ENCODE results near the gene SSPN. TPM values are rescaled to one million over a fixed set of nuclear protein-coding genes. Genes with fewer than 3 reads are reported as not detected.
A peak's percentile ranks its signal among the peaks of the same experiment; 100 is the strongest.

SSPN gene, protein sequence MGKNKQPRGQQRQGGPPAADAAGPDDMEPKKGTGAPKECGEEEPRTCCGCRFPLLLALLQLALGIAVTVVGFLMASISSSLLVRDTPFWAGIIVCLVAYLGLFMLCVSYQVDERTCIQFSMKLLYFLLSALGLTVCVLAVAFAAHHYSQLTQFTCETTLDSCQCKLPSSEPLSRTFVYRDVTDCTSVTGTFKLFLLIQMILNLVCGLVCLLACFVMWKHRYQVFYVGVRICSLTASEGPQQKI
- total RNA-seq = 1 to 10 TPM; 3.3 to 6.7 TPM

DNA sequence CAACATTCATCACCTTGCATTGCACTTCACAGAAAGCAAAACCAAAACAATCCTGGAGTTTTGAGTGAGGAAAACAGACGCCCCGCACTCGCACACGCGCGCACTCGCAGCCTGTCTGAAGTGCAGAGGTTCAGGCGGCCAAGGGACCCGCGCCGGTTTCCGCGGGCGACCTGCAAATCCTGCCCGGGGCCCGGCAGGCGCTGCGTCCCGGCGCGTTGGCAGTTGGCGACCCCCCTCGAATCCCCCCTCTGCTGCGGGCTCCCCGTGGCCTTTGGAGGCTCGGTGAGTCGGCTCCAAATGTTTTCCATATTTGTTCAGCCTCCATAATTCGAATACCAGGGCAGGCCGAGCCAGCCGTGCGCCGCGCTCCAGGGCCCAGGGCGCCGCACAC, at the start of gene SSPN:
SSPN (plus strand) TSS at position 324 of the 391 bp plus-strand sequence. CDS start 100 bp downstream, outside the sequence.
- H3K27me3 ChIP-seq = no peaks in the 10 kb centered on the region
- peak within 1 kb of the TSS; percentile 31 to 83 for H3K4me3 ChIP-seq
- H3K4me1 ChIP-seq = peaks cover 10% of the 10 kb centered on the region
- DNase-seq = peak; percentile 73 to 80 (median 78)
- intact Hi-C loops (cut with DNase I) = no loop called here
- H3K9me3 ChIP-seq = no peaks in the 10 kb centered on the region
- H3K36me3 ChIP-seq (replicated peaks in 1 of 2; ENCODE audit: insufficient read depth in 1 of 2, low read depth in 2 of 2) = no peaks in the 10 kb centered on the region
- peak; percentile 85 for ATAC-seq
- TF ChIP-seq, protein P1, sequence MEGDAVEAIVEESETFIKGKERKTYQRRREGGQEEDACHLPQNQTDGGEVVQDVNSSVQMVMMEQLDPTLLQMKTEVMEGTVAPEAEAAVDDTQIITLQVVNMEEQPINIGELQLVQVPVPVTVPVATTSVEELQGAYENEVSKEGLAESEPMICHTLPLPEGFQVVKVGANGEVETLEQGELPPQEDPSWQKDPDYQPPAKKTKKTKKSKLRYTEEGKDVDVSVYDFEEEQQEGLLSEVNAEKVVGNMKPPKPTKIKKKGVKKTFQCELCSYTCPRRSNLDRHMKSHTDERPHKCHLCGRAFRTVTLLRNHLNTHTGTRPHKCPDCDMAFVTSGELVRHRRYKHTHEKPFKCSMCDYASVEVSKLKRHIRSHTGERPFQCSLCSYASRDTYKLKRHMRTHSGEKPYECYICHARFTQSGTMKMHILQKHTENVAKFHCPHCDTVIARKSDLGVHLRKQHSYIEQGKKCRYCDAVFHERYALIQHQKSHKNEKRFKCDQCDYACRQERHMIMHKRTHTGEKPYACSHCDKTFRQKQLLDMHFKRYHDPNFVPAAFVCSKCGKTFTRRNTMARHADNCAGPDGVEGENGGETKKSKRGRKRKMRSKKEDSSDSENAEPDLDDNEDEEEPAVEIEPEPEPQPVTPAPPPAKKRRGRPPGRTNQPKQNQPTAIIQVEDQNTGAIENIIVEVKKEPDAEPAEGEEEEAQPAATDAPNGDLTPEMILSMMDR (IDR thresholded peaks at IDR 0.05) = no peak
- WGBS, 2 donors = 0 to 1% methylated on average over 17 to 34 of the region's 35 CpGs
- peak within 1 kb of the TSS; percentile 70 to 86 (median 78) for H3K27ac ChIP-seq

DNA sequence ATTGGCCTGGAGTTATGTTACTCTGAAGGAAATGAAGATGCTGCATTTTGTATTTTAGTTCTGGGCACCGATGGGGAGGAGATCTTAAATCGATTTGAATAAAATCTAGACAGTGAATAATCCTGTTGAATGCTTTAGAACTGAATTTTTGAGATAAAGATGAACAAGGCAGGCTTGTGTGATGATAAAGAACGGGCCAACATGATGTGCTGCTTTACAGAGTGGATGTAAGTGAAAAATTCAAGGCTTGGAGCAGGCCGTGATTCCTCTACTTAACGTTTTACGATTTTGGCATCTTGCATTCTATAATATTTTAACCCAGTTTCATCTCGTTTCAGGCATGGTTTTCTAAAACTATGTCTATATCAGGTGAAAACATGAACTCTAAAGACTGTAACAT, 47.1 kb upstream of the SSPN start:
- Histone ChIP-seq H3K36me3 (replicated peaks in 1 of 2; ENCODE audit: insufficient read depth in 1 of 2, low read depth in 2 of 2) (no peaks in the 10 kb centered on the region), H3K27me3 (no peaks in the 10 kb centered on the region), H3K4me1 (peaks cover 8% of the 10 kb centered on the region), H3K4me3 (no peak overlapping the region), H3K9me3 (no peaks in the 10 kb centered on the region), H3K27ac (no peak overlapping the region)
- TF ChIP-seq, protein P1 (IDR thresholded peaks at IDR 0.05) = no peak
- TF ChIP-seq POLR2A (IDR thresholded peaks at IDR 0.05) = no peak
- ATAC-seq (no peak), DNase-seq (no peak)
- 75 to 80% methylated on average over 7 of the region's 7 CpGs for WGBS, 2 donors
- intact Hi-C loops (cut with DNase I) = no loop called here

DNA sequence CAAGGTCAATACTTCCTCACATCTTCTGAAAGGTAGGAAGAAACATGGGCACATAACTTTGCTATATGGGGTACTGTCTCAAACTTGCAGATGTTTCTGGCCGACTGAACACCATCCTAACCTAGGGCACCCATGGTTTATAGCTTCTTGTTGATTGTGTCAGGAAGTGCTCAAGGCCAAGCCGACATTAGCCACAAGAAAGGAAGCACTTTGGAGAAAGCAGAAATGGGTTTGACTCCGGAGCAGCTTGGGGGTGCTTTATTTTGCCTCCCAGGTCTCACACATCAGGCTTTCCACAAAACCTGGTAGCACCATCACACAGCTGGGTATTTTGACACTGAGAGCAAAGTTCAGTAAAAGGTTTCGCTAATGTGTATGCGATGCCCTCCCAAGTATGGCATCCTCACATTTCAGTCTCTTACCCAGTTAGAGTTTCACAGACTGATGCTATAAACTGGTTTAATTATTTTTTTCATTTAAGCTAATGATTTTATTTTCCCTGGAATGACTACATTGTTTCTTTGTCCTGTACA, 45.3 kb upstream of the SSPN start:
- Histone ChIP-seq H3K27me3 (no peaks in the 10 kb centered on the region), H3K27ac (peak overlapping the region in 2 of 4 donors; percentile 18 to 66), H3K9me3 (no peaks in the 10 kb centered on the region), H3K36me3 (replicated peaks in 1 of 2; ENCODE audit: insufficient read depth in 1 of 2, low read depth in 2 of 2) (no peaks in the 10 kb centered on the region), H3K4me3 (no peak overlapping the region), H3K4me1 (peaks cover 20% of the 10 kb centered on the region)
- 53 to 57% methylated on average over 5 of the region's 5 CpGs for WGBS, 2 donors
- DNase-seq (no peak), ATAC-seq (no peak)
- intact Hi-C loops (cut with DNase I) = no loop called here
- no peak for TF ChIP-seq POLR2A (IDR thresholded peaks at IDR 0.05)
- TF ChIP-seq, protein P1 (IDR thresholded peaks at IDR 0.05) = no peak

DNA sequence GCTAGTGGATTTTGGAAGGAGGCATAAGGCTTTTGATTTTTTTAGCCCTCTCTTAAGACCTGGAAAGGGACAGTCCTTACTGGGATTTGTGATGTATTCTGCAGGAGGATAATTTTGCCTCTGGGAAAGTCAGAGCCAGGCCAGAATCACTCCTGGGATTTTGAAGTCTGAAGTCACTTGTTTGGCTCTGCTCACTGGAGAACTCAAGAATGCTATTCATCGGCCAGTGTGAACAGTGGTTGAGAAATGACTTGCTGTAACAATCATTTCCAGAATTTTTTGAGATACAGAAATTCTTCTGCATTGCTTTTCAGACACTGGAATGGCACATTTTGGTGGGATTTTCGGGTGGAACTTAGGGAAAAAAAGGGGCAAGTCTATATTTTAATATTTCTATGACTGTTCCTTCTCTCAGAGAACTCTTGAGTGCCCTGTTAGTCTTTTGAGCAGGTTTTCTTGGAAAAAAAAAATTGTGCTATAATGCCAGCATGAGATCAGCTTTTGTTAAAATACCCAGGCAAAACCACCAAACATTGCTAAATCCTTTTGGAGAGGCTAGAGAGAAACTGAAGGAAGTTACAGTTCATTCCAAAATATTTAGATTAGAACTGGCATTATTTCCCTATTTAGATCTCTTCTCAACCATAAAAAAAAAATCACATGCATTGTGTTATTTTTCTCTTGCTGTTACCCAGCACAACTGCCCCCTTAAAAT, 44.5 kb upstream of the SSPN start:
- Histone ChIP-seq H3K4me3 (no peak overlapping the region), H3K27me3 (no peaks in the 10 kb centered on the region), H3K9me3 (no peaks in the 10 kb centered on the region), H3K4me1 (peaks cover 20% of the 10 kb centered on the region), H3K27ac (peak overlapping the region in 3 of 4 donors; percentile 46 to 71 (median 66)), H3K36me3 (replicated peaks in 1 of 2; ENCODE audit: insufficient read depth in 1 of 2, low read depth in 2 of 2) (no peaks in the 10 kb centered on the region)
- no peak for ATAC-seq
- TF ChIP-seq POLR2A (IDR thresholded peaks at IDR 0.05) = no peak
- TF ChIP-seq, protein P1 (IDR thresholded peaks at IDR 0.05) = no peak
- DNase-seq = peak in 2 of 4 donors; percentile 18 to 34
- intact Hi-C loops (cut with DNase I) = no loop called here
- 53 to 54% methylated on average over 2 of the region's 2 CpGs for WGBS, 2 donors
